Measurements from ENCODE around the gene TYMP. TPM values are rescaled to one million over a fixed set of nuclear protein-coding genes. Genes with fewer than 3 reads are reported as not detected.

The TYMP gene
- total RNA-seq, 1 experiment from 2014 or later, result 5.9 TPM

- POLR2A ChIA-PET (ENCODE audit: unreplicated experiment), result no interaction called here
Observed at GRCh38 chr22:50482107-50483074, 47.4 kb downstream of the TYMP start.

GRCh38 chr22:50481440-50482106, 48.2 kb downstream of the TYMP start, which contains the start of gene ADM2:
Gene ADM2, plus strand, starts transcription at chr22:50481543. Its CDS starts 305 bp downstream, at chr22:50481848.
- H4K20me1 ChIP-seq (ENCODE audit: insufficient read depth), result peaks cover 9% of the 10 kb centered on the region
- no peak for TF ChIP-seq CTCF (conservative IDR thresholded peaks at IDR 0.05)
- no peak for TF ChIP-seq EZH2 (IDR thresholded peaks at IDR 0.05; ENCODE audit: low read depth)
- CTCF ChIA-PET, result no interaction called here
- peaks cover 33% of the 10 kb centered on the region for H3F3A ChIP-seq (ENCODE audit: insufficient read depth, low read depth)
- peak within 1 kb of the TSS; percentile 96 for H3K4me2 ChIP-seq
- no peaks in the 10 kb centered on the region for H3K9me2 ChIP-seq (ENCODE audit: insufficient read depth)
- H3K27me3 ChIP-seq (ENCODE audit: insufficient read depth, low read depth), result no peaks in the 10 kb centered on the region
- intact Hi-C loops (cut with micrococcal nuclease; ENCODE audit: unreplicated experiment), result no loop called here
- no TSS peak for BruUV-seq (replicated peaks)
- peaks cover 7% of the 10 kb centered on the region for H3K36me3 ChIP-seq (ENCODE audit: low read depth)
- peak within 1 kb of the TSS; percentile 77 for H2AFZ ChIP-seq
- no peaks in the 10 kb centered on the region for H3K9me3 ChIP-seq (ENCODE audit: insufficient read depth, low read depth)
- DNase-seq, result peak in 1 of 2 experiments; percentile 47
- peak within 1 kb of the TSS; percentile 87 for H3K4me3 ChIP-seq
- H3K4me1 ChIP-seq (replicated peaks; ENCODE audit: insufficient read depth), result peaks cover 13% of the 10 kb centered on the region; the same call in 1 of the 2 replicates
- no peak within 1 kb of the TSS for H3K27ac ChIP-seq
- H3K79me2 ChIP-seq (ENCODE audit: low read depth), result no peaks in the 10 kb centered on the region
- POLR2A ChIA-PET (ENCODE audit: unreplicated experiment), result no interaction called here

More at GRCh38 chr22:50482107-50483074, 47.4 kb downstream of the TYMP start:
- peaks cover 17% of the 10 kb centered on the region; the same call in 1 of the 2 replicates for H3K4me1 ChIP-seq (replicated peaks; ENCODE audit: insufficient read depth)
- no peaks in the 10 kb centered on the region for H3K9me3 ChIP-seq (ENCODE audit: insufficient read depth, low read depth)
- no peaks in the 10 kb centered on the region for H3K9me2 ChIP-seq (ENCODE audit: insufficient read depth)
- no peak overlapping the region for H3K27ac ChIP-seq
- CTCF ChIA-PET, result no interaction called here
- H3F3A ChIP-seq (ENCODE audit: insufficient read depth, low read depth), result peaks cover 29% of the 10 kb centered on the region
- peaks cover 9% of the 10 kb centered on the region for H4K20me1 ChIP-seq (ENCODE audit: insufficient read depth)
- H2AFZ ChIP-seq, result peak overlapping the region; percentile 77
- no peaks in the 10 kb centered on the region for H3K27me3 ChIP-seq (ENCODE audit: insufficient read depth, low read depth)
- intact Hi-C loops (cut with micrococcal nuclease; ENCODE audit: unreplicated experiment), result no loop called here
- TF ChIP-seq CTCF (conservative IDR thresholded peaks at IDR 0.05) (no peak), EZH2 (IDR thresholded peaks at IDR 0.05; ENCODE audit: low read depth) (no peak)
- DNase-seq, result no peak
- H3K4me3 ChIP-seq, result peak overlapping the region; percentile 87
- peaks cover 7% of the 10 kb centered on the region for H3K36me3 ChIP-seq (ENCODE audit: low read depth)
- H3K79me2 ChIP-seq (ENCODE audit: low read depth), result no peaks in the 10 kb centered on the region
- H3K4me2 ChIP-seq, result peak overlapping the region; percentile 96
- BruUV-seq (replicated peaks), result TSS peak; percentile 30

- H4K20me1 ChIP-seq (ENCODE audit: insufficient read depth), result peaks cover 9% of the 10 kb centered on the region
- peaks cover 13% of the 10 kb centered on the region; the same call in 1 of the 2 replicates for H3K4me1 ChIP-seq (replicated peaks; ENCODE audit: insufficient read depth)
- no peak for TF ChIP-seq CTCF (conservative IDR thresholded peaks at IDR 0.05)
- TF ChIP-seq EZH2 (IDR thresholded peaks at IDR 0.05; ENCODE audit: low read depth), result no peak
- POLR2A ChIA-PET (ENCODE audit: unreplicated experiment), result no interaction called here
- no peaks in the 10 kb centered on the region for H3K9me3 ChIP-seq (ENCODE audit: insufficient read depth, low read depth)
- H3K27me3 ChIP-seq (ENCODE audit: insufficient read depth, low read depth), result no peaks in the 10 kb centered on the region
- peaks cover 33% of the 10 kb centered on the region; the same call in 1 of the 2 replicates for H3F3A ChIP-seq (ENCODE audit: insufficient read depth, low read depth)
- H2AFZ ChIP-seq, result no peak overlapping the region
- peaks cover 7% of the 10 kb centered on the region for H3K36me3 ChIP-seq (ENCODE audit: low read depth)
- peak overlapping the region; percentile 87 for H3K4me3 ChIP-seq
- intact Hi-C loops (cut with micrococcal nuclease; ENCODE audit: unreplicated experiment), result no loop called here
- H3K9me2 ChIP-seq (ENCODE audit: insufficient read depth), result no peaks in the 10 kb centered on the region
- no TSS peak for BruUV-seq (replicated peaks)
- CTCF ChIA-PET, result no interaction called here
- H3K79me2 ChIP-seq (ENCODE audit: low read depth), result no peaks in the 10 kb centered on the region
- H3K27ac ChIP-seq, result no peak overlapping the region
- no peak for DNase-seq
- peak overlapping the region; percentile 96 for H3K4me2 ChIP-seq
Observed at GRCh38 chr22:50481045-50481439, 48.8 kb downstream of the TYMP start.
